Large intestine (tissue), 12 donors: ENCODE results near the gene SPATA33. TPM values are rescaled to one million over a fixed set of nuclear protein-coding genes. Genes with fewer than 3 reads are reported as not detected.
A peak's percentile ranks its signal among the peaks of the same experiment; 100 is the strongest.

ENCODE experiments used
- DNase-seq, 2 donors: peaks; one replicate each; pipeline versions ENCODE4 v3.0.0 to v3.0.0-alpha.2; 2013
- H3K27ac ChIP-seq: one replicate; pipeline ENCODE4 v1.5.1; 2013; ENCODE audit warnings: low read length
- H3K27me3 ChIP-seq: 2 replicates; pipeline ENCODE4 v1.6.1; 2013; ENCODE audit warnings: low read length; ENCODE audit not compliant: control insufficient read depth, insufficient read depth
- H3K36me3 ChIP-seq: 2 replicates; pipeline ENCODE4 v1.6.1; 2013; ENCODE audit warnings: low read length; ENCODE audit not compliant: control insufficient read depth, insufficient read depth
- H3K4me1 ChIP-seq: one replicate; pipeline ENCODE4 v1.6.1; 2013; ENCODE audit warnings: low read length; ENCODE audit not compliant: control insufficient read depth, insufficient read depth
- H3K4me3 ChIP-seq: one replicate; pipeline ENCODE4 v1.5.1; 2013; ENCODE audit warnings: low read length
- H3K9me3 ChIP-seq: one replicate; pipeline ENCODE4 v1.6.1; 2013; ENCODE audit warnings: mild to moderate bottlenecking, low read depth, low read length, moderate library complexity; ENCODE audit not compliant: control insufficient read depth
- WGBS: methylation state at CpG from one replicate; pipeline ENCODE4 v1.1.5; 2013; ENCODE audit warnings: low lambda C conversion rate; ENCODE audit not compliant: insufficient coverage; 5-methylcytosine and 5-hydroxymethylcytosine counted together
- long read RNA-seq, 11 donors: transcript quantifications; one replicate each; lab custom pipeline, GENCODE V29; 2026
- polyA plus RNA-seq: library from polyadenylated mRNA; unstranded; fragments of 120-200 nt; gene quantifications from one replicate; pipeline ENCODE4 v1.2.1, GENCODE V29; 2013

The SPATA33 gene
- polyA plus RNA-seq = 11.0 TPM
- long read RNA-seq, donor 1, partial matches to known transcripts = 0 of 3 reads
- long read RNA-seq, donor 1, other reads (novel, unspliced or antisense) = 0 of 3 reads
- long read RNA-seq, donor 2, transcript SPATA33-204 (2 exons, 2,368 nt) = major isoform, 5 of 8 reads
- long read RNA-seq, donor 2, partial matches to known transcripts = 0 of 8 reads
- long read RNA-seq, donor 2, other reads (novel, unspliced or antisense) = 0 of 8 reads
- long read RNA-seq, donor 3 = 0 reads
- long read RNA-seq, donor 4 = 0 reads
- long read RNA-seq, donor 5 = 0 reads
- long read RNA-seq, donor 6, partial matches to known transcripts = 0 of 3 reads
- long read RNA-seq, donor 6, other reads (novel, unspliced or antisense) = 0 of 3 reads
- long read RNA-seq, donor 7, partial matches to known transcripts = 0 of 5 reads
- long read RNA-seq, donor 7, other reads (novel, unspliced or antisense) = 0 of 5 reads
- long read RNA-seq, donor 8, partial matches to known transcripts = 0 of 7 reads
- long read RNA-seq, donor 8, other reads (novel, unspliced or antisense) = 0 of 7 reads
- long read RNA-seq, donor 9, partial matches to known transcripts = 0 of 8 reads
- long read RNA-seq, donor 9, other reads (novel, unspliced or antisense) = 0 of 8 reads
- long read RNA-seq, donor 10, transcript SPATA33-204 (2 exons, 2,368 nt) = major isoform, 5 of 8 reads
- long read RNA-seq, donor 10, partial matches to known transcripts = 0 of 8 reads
- long read RNA-seq, donor 10, other reads (novel, unspliced or antisense) = 0 of 8 reads
- long read RNA-seq, donor 11, partial matches to known transcripts = 0 of 3 reads
- long read RNA-seq, donor 11, other reads (novel, unspliced or antisense) = 0 of 3 reads

DNA sequence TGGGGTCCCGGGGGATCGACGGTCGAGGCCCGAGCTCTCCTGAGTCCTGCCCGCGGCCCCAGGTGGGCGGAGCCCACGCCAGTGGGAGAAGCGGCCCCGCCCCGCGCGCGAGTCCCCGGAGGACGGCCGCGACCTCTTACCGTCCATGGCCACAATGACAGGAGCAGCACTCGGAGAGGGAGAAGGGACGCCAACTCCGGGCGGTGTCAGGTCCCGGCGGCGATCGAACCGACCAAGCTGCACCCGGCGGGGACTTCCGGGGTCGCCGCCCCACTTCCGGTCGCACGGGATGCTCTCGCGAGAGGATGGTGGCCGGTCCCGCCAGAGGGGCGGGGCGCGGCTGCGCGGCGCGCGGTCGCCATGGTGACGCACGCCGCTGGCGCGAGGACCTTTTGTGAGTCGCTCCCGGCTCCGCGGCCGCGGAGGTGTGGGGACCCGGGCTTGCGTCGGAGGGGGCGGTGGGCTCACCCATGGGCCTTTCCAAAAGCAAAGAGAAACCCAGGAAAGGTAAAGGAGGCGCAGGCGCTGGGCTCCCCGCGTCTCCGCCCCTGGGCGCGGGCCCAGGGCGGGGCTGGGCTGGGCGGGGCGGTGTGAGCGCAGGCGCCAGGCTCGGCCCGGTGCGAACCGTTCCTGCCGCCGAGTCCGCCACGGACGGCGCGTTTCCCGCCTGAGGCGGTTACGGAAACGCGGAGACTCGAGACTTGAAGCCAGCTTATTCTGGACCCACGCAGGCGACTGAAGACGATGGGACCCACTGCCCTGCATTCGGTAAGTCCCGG, at the start of gene SPATA33, which contains the start of gene CHMP1A:
Gene SPATA33 (plus strand): TSS at position 395 of the 779 bp plus-strand sequence. CDS start 76 bp downstream, at position 471.
Gene CHMP1A (minus strand): TSS at position 267 of the 779 bp plus-strand sequence. CDS start 120 bp downstream, at position 147.
- Histone ChIP-seq H3K36me3 (peaks cover 29% of the 10 kb centered on the region), H3K9me3 (no peaks in the 10 kb centered on the region), H3K4me1 (peaks cover 17% of the 10 kb centered on the region), H3K27me3 (no peaks in the 10 kb centered on the region), H3K27ac (peak within 1 kb of the TSS; percentile 62), H3K4me3 (peak within 1 kb of the TSS; percentile 97)
- WGBS = no CpG with 5 or more reads among the region's 99 CpGs
- DNase-seq = peak; percentile 85 to 91

DNA sequence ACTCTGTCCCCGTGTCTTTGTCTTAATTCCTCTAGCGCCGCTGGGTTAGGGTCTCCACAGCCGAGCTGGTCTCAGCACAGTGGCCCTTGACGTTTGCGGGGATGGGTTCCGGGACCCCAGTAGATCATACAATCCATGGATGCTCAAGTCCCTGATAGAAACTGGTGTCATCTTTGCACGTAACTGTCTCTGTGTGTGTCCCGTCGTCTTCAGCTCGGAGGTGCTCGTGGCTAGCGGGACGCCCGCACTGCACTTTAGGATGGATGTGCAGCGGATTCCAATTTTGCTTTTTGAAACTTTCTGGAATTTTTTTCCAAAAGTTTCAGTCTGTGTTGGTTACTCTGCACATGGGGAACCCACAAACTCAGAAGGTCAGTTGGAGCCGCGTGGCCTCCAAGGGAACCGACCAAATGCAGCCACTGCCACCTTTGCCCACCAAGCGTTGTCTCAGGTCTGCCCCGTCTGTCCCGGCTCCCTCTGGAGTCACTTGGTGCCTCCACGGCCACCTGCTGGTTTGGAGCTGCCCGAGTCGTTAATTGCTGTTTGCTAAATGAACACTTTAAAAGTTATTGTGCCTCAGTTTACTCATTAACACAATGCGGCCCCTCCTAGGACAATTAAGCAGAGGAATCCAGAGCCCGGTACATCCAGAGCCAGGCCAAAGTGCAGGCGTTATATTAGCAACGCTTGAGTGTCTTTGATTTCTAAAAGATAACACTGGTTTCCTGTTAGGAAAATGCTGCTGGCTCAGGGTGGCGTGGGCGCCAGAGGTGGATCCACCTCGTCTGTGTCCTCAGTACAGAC, 49.5 kb upstream of the SPATA33 start:
- Histone ChIP-seq H3K4me3 (no peak overlapping the region), H3K9me3 (peaks cover 7% of the 10 kb centered on the region), H3K27ac (peak overlapping the region; percentile 57), H3K36me3 (no peaks in the 10 kb centered on the region), H3K4me1 (peaks cover 40% of the 10 kb centered on the region), H3K27me3 (no peaks in the 10 kb centered on the region)
- no CpG with 5 or more reads among the region's 32 CpGs for WGBS
- DNase-seq = peak; percentile 71 to 87

GRCh38 chr16:89610108-89610453, 47.6 kb upstream of the SPATA33 start:
- H3K9me3 ChIP-seq = peaks cover 13% of the 10 kb centered on the region
- H3K4me1 ChIP-seq = peaks cover 51% of the 10 kb centered on the region
- DNase-seq = no peak
- no peak overlapping the region for H3K4me3 ChIP-seq
- 100% methylated on average over 1 of the region's 1 CpG for WGBS
- H3K27me3 ChIP-seq = no peaks in the 10 kb centered on the region
- H3K27ac ChIP-seq = no peak overlapping the region
- no peaks in the 10 kb centered on the region for H3K36me3 ChIP-seq

DNA sequence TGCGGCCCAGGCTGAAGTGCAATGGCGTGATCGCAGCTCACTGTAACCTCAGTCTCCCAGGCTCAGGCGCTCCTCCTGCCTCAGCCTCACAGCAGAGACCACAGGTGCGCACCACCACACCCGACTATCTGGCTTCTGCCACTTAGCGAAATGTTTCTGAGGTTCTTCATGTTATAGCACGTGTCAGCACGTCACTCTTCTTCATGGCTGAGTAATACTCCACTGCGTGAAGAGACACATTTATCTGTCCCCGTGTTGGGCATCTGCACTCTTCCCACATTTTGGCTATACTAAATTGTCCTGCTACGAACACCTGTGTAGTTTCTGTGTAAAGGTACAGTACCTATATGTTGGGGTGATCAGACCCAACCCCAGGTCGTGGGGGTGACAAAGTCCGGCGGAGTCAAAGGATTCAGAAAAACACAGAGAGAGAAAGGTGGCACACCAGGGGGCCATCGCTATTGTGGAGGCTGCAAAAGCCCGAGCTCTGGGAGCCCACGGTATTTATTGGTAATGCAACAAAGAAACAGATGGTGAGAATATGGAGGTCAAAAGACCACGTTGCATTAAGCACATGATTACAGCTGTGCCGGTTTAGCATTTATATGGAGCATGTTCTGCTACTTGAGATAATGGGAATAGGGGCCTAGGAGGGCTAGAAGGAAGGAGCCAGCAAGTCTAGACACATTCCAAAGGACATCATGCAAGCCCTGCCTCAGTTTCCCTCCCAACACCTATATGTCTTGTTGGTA, 45.0 kb upstream of the SPATA33 start:
- Histone ChIP-seq H3K27ac (peak overlapping the region; percentile 87), H3K4me3 (peak overlapping the region; percentile 70), H3K36me3 (no peaks in the 10 kb centered on the region), H3K9me3 (peaks cover 20% of the 10 kb centered on the region), H3K27me3 (no peaks in the 10 kb centered on the region), H3K4me1 (peaks cover 59% of the 10 kb centered on the region)
- peak in 1 of 2 donors; percentile 57 for DNase-seq
- no CpG with 5 or more reads among the region's 20 CpGs for WGBS

DNA sequence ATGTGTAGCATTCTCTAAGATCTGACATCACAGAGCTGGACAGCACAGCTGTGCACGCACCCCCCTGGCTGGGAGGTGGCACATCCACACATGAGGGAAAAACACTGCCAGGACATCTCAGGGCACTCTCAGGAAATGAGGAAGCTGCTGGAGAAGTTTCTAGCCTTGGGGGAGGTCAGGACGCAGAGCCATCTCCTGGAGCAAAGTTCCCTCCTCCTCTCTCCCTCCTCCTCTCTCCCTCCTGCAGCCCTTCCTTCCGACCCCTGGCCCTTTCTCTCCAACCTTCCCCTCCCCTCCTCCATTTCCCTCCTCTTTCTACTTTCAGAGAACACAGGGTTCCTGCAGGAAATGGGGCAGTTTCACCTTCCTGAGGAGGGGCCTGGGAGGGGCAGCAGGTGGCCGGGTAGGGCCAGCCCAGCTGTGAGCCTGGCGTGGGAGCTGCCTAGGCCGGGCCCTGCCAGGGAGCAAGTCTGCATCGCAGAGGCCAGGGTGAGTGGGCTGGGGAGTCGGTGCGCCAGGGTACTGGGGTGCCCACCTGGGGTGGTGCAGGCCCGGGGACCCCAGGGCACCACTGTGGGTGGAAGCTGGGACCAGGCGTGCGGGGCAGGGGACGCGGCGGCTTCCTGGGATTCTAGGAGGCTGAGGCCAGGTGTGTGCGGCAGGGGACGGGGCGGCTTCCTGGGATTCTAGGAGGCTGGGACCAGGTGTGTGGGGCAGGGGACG, 44.2 kb upstream of the SPATA33 start, which contains the start of gene DPEP1:
Gene DPEP1 (plus strand): TSS at position 412 of the 723 bp plus-strand sequence. CDS start 16,769 bp downstream, outside the sequence.
- DNase-seq = peak; percentile 77 to 90
- WGBS = no CpG with 5 or more reads among the region's 19 CpGs
- H3K27me3 ChIP-seq = no peaks in the 10 kb centered on the region

GRCh38 chr16:89613954-89614459, 43.6 kb upstream of the SPATA33 start:
- Histone ChIP-seq H3K27me3 (no peaks in the 10 kb centered on the region), H3K4me3 (peak overlapping the region; percentile 70)

More for the DNA sequence above, 44.2 kb upstream of the SPATA33 start, which contains the start of gene DPEP1:
- Histone ChIP-seq H3K4me1 (peaks cover 51% of the 10 kb centered on the region), H3K27ac (peak within 1 kb of the TSS; percentile 87), H3K9me3 (peaks cover 20% of the 10 kb centered on the region), H3K36me3 (no peaks in the 10 kb centered on the region), H3K4me3 (peak within 1 kb of the TSS; percentile 70)

DNA sequence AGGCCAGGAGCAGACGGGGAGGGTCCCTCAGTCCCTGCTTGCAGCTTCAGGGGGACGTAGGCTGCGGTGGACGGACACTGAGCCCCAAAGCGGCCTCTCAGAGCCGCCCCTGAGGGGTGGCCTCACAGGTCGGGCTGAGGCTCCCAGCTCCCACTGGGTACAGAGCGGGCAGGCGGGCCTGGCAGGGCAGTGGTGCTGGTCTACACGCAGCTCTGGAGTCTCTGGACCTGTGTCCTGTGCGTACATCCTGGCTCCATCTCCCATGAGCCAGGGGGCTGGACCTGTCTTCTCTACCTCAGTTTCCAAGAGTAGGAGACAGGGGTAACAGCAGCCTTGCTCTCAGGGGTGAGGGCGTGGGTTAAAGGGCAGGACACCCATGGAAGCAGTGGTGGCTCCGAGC, 42.5 kb upstream of the SPATA33 start:
- peaks cover 38% of the 10 kb centered on the region for H3K4me1 ChIP-seq
- H3K4me3 ChIP-seq = no peak overlapping the region
- H3K36me3 ChIP-seq = no peaks in the 10 kb centered on the region
- WGBS = no CpG with 5 or more reads among the region's 13 CpGs
- H3K27me3 ChIP-seq = no peaks in the 10 kb centered on the region
- H3K27ac ChIP-seq = no peak overlapping the region
- DNase-seq = no peak
- H3K9me3 ChIP-seq = peaks cover 13% of the 10 kb centered on the region

More at GRCh38 chr16:89613954-89614459, 43.6 kb upstream of the SPATA33 start:
- peaks cover 20% of the 10 kb centered on the region for H3K9me3 ChIP-seq
- no peaks in the 10 kb centered on the region for H3K36me3 ChIP-seq
- peaks cover 45% of the 10 kb centered on the region for H3K4me1 ChIP-seq
- H3K27ac ChIP-seq = peak overlapping the region; percentile 87
- DNase-seq = no peak
- no CpG with 5 or more reads among the region's 22 CpGs for WGBS

DNA sequence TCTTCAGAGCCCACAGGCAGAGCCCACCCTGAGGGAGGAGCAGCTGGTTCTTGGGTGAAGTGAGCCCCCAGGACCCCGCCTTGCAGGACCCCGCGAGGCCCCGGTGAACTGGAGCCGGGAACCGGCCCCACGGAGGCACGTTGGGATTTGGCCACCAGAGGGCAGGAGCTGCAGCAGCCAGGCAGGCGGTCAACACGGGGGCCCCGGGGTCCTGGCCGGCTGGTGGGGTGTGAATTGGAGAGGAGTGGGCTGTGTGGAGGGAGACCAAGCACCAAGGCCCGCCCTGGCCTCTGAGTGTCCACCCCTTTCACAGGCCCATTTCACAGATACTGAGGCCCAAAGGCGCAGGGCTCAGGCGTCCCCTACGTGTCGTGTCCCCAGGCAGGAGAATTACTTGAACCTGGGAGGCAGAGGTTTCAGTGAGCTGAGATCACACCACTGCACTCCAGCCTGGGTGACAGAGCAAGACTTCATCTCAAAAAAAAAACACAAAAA, 42.0 kb upstream of the SPATA33 start:
- no peaks in the 10 kb centered on the region for H3K27me3 ChIP-seq
- no peak for DNase-seq
- H3K27ac ChIP-seq = no peak overlapping the region
- no CpG with 5 or more reads among the region's 17 CpGs for WGBS
- no peaks in the 10 kb centered on the region for H3K36me3 ChIP-seq
- no peak overlapping the region for H3K4me3 ChIP-seq
- H3K4me1 ChIP-seq = peaks cover 38% of the 10 kb centered on the region
- H3K9me3 ChIP-seq = peaks cover 13% of the 10 kb centered on the region
